GM12878 (cell line): ENCODE data around the gene PLPP1.

Experiments used
- BHLHE40 ChIP-seq, 2 experiments: fragments of 450-650 bp in 1 of 2; IDR thresholded peaks; 2 replicates each; pipeline ENCODE4 v1.6.1; 2011 to 2017; ENCODE audit warnings: low read depth in 2 of 2, borderline replicate concordance in 1 of 2, improper control_type of control experiment in 1 of 2, low read length in 1 of 2, mild to moderate bottlenecking in 1 of 2
- MAX ChIP-seq: IDR thresholded peaks from 2 replicates; pipeline ENCODE4 v1.6.1; 2012; ENCODE audit warnings: low read depth, low read length, improper control_type of control experiment
- TBL1XR1 ChIP-seq: IDR thresholded peaks from 2 replicates; pipeline ENCODE4 v1.6.1; 2012; ENCODE audit warnings: low read depth, low read length, improper control_type of control experiment
- TF ChIP-seq, protein P1 (sequence below), 3 experiments: IDR thresholded peaks in 2 of 3; conservative IDR thresholded peaks in 1 of 3; 2 replicates each; pipeline ENCODE4 v1.5.1; 2011; ENCODE audit warnings: low read depth in 3 of 3, low read length in 3 of 3, mild to moderate bottlenecking in 3 of 3, control low read depth in 2 of 3, moderate library complexity in 2 of 3, inconsistent platforms in 1 of 3, mixed read lengths in 1 of 3; ENCODE audit not compliant: control insufficient read depth in 2 of 3, insufficient read depth in 1 of 3; ENCODE audit errors: extremely low read depth in 1 of 3

DNA sequence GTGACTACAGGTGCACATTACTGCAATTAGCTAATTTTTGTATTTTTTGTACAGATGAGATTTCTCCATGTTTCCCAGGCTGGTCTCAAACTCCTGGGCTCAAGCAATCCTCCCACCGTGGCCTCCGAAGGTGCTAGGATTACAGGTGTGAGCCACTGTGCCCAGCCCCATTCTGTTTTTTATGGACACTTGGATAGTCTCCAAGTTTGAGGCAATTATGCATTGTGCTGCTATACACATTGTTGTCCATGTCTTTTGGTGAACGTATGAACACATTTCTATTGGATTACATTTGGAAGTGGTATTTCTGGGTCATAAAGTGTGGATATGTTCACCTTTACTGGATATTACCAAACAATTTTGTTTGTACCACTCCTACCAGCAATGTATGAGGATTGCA lies 22.4 kb upstream of the PLPP1 start:
- TF ChIP-seq, protein P1, sequence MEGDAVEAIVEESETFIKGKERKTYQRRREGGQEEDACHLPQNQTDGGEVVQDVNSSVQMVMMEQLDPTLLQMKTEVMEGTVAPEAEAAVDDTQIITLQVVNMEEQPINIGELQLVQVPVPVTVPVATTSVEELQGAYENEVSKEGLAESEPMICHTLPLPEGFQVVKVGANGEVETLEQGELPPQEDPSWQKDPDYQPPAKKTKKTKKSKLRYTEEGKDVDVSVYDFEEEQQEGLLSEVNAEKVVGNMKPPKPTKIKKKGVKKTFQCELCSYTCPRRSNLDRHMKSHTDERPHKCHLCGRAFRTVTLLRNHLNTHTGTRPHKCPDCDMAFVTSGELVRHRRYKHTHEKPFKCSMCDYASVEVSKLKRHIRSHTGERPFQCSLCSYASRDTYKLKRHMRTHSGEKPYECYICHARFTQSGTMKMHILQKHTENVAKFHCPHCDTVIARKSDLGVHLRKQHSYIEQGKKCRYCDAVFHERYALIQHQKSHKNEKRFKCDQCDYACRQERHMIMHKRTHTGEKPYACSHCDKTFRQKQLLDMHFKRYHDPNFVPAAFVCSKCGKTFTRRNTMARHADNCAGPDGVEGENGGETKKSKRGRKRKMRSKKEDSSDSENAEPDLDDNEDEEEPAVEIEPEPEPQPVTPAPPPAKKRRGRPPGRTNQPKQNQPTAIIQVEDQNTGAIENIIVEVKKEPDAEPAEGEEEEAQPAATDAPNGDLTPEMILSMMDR (IDR thresholded peaks at IDR 0.05 in 2 of 3, conservative IDR thresholded peaks at IDR 0.05 in 1 of 3; ENCODE audit: control insufficient read depth in 2 of 3, extremely low read depth in 1 of 3, insufficient read depth in 1 of 3, low read depth in 3 of 3, low read length in 3 of 3), result no peak
- no peak for TF ChIP-seq MAX
- TF ChIP-seq BHLHE40 (IDR thresholded peaks at IDR 0.05; ENCODE audit: borderline replicate concordance in 1 of 2, low read depth in 2 of 2, low read length in 1 of 2), result no peak
- no peak for TF ChIP-seq TBL1XR1
